GM19099 (cell line): Measurements from ENCODE around the gene CATSPER1.

ENCODE experiments used
- POLR2A ChIP-seq: IDR thresholded peaks from 3 replicates; pipeline ENCODE4 v1.6.1; 2011; ENCODE audit warnings: low read depth; ENCODE audit not compliant: insufficient read length; ENCODE audit errors: extremely low read depth

Gene CATSPER1

DNA sequence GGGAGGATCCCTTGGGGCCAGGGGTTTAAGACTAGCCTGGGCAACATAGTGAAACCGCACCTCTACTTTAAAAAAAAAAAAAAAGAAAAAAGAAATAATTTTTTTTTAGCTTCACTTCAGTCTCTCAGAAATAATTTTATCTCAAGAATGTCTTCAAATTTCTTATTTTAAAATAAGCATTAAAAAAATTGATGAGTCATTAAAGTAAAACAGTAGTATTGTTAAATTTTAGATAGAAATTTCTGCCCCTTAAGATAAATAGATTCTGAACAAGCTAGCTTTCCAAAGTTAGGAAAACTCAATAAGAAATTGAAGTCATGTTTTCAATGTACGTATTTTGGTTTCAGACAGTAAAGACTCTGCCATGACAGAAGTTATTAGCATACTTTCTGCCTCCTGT is 36.1 kb upstream of the CATSPER1 start:
- no peak for TF ChIP-seq POLR2A

DNA sequence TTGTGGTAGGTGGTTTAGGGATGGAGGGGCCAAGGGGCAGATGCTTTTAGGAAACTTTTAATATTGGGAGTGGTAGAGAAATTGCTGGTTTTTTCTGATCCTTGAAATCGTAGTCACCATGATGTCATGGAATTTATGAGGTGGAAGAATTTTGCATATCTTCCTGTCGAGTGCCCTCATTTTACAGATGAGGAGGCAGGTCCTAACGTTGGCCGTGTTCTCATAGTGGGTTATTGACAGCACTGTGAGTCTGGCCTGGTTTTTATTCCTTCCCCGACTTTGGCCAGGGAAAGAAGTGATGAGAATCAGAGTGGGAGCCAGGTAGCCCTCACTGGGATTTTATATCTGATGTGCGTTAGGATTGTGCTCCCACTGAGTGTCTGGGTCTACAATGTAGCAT is 35.0 kb upstream of the CATSPER1 start:
- no peak for TF ChIP-seq POLR2A

DNA sequence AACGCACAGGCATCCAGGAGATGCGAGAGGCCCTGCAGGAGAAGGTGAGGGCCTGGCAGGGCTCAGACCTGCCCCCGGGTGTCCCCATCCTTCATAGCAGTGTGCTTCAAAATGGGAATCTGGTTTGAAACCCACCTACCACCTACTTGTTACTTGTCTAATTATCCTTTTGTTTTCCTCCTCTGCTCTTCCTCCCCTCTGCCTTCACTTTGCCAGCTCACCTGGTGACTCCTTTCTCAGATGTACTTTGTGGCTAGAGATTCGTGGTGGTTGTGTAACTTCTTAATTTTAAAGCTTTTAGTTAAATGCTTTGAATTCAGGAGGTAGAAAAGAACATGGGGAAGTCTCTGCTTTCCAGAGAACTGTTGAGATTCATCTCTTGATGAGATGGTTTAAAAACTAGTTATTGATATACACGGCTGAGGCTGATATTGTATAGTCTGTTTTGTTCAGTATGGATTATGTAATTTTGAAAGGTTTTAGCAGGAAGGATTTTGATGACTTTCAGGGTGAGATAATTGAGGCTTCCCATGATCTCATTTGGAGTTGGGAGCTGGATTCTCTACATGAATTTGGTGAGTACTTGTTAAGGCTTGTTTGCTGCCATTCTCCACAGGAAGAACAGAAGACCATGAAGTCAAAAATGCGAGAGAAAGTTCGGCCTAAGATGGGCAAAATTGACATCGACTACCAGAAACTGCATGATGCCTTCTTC is 33.8 kb upstream of the CATSPER1 start:
- no peak for TF ChIP-seq POLR2A

DNA sequence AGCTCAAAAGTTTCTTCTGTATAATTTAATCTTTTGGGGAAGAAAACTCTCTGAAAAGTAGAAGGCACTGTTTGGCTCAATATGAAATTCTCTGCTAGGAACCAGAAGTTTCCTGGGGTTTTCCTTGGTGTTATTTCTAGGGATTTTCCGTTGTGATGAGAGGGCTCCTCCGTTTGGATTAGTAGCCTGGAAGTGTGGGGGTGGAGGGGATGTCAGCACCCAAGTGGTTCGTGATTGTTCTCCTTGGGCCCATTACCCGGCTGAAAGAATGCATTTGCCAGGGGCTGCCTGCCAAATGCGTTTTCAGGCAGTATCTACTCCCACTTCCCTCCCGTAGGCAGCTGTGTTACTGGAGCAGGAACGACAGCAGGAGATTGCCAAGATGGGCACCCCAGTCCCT is 30.2 kb upstream of the CATSPER1 start:
- TF ChIP-seq POLR2A: no peak

DNA sequence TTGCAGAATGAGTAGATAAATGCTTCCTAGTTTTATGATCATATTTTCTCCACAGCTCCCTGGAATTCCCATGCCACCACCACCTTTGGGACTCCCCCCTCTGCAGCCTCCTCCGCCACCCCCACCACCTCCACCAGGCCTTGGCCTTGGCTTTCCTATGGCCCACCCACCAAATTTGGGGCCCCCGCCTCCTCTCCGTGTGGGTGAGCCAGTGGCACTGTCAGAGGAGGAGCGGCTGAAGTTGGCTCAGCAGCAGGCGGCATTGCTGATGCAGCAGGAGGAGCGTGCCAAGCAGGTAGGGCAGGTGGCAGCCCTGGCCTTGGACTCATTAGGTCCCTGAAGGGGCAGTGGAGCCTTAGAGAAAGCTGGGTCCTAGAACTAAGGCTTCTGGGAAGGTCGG is 28.7 kb upstream of the CATSPER1 start:
- TF ChIP-seq POLR2A: no peak

DNA sequence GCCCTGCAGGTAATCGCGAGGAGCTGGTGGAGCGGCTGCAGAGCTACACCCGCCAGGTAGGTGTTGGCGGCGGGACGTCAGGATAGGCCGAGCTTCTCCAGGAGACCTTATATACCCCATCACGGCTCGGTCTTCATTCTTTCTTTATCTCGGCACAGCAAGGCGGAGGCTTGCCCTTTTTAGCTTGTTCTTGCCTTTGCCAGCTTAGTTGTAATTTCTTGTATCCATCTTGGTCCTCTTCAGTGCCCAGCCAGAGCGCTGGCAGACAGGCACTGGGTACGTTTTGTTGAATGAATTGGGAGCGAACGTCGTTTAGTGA is 26.3 kb upstream of the CATSPER1 start:
- no peak for TF ChIP-seq POLR2A

DNA sequence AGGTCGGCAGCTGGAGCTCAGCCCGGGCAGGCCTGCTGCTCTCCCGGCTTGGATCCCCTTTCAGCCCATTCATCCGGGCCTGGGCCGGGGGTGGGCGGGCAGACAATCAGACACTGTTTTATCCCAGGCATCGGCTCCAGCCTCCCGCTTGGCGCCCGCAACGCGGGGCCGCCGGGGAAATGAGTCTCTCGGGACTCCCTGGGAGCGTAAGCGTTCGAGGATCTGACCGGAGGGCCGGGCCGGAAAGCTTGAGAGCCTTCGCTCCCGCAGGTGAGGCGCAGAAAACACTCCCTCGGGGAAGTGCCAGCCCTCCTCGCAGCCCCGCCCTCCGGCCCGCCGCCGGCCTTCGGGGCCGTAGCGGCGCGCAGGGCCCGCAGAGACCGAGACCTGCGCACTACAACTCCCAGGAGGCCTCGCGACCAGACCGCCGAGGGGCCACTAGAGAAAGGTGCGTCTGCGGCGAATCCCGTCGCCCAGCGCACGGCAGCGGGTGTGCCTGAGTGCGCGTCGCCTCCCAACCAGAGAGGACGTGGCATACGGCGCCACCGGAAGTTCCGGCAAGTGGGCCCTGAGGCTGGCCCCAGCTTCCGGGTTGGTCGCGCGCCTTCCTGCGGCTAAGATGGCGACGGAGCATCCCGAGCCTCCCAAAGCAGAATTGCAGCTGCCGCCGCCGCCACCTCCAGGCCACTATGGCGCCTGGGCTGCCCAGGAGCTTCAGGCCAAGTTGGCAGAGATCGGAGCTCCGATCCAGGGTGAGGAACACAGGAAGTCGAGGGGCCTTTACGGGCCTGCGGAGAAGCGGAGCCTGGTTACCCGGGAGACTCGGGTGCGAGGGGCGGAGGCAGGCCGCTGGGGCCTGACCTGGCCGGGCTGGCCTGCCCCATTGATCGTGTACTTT is 25.7 kb upstream of the CATSPER1 start, which contains the start of gene SF3B2:
TSS of gene SF3B2 (plus strand) at position 599 of the 898 bp plus-strand sequence. CDS start at position 620, 21 bp downstream.
- peak; percentile 84 for TF ChIP-seq POLR2A

DNA sequence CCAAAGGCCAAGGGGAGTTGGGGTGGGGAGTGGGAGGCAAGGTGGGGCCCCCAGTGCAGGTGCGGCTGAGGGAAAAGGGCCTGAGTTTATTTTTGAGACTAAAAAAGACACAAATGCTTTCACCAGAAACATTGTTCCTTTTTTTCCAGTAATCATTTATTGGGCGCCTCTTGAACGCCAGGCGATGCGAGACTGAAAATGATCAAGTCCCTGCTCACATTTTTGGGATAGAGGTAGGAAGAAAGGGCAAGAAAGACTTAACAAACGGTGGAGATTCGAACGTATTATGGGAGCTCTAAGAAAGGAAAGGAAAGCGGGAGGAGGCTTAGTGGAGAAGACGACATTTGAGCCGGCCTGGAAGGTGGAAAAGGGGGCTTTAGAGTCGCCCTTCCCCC is 25.1 kb upstream of the CATSPER1 start:
- no peak for TF ChIP-seq POLR2A

DNA sequence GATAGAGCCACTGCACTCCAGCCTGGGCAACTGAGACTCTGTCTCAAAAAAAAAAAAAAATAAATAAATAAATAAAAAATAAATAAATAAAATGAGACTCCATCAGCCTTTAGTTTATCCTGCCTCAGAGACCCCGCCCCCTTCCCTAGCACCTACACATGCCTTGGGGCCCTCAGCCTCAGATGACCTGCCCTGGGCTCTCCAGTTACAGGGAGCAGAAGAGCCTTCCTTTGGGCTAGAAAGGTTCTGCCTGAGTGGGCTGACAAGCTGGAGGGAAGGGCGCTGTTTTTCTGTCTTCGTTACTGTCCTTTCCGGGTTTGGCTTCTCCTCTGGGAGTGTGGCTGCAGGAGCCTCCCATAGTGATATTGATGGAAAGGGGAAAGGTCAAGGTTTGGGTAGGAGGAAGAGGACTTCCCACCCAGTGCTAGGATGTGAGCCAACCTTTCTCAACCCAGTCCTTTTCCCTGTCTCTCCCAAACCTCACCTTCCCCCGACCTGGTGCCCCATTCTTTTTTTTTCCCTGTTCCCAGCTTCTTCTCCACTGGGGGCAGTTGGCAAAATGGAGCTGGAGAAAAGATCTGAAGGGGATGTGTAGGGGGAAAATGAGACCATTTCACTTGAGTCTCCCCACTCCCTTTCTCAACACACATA is 24.4 kb upstream of the CATSPER1 start:
- no peak for TF ChIP-seq POLR2A

DNA sequence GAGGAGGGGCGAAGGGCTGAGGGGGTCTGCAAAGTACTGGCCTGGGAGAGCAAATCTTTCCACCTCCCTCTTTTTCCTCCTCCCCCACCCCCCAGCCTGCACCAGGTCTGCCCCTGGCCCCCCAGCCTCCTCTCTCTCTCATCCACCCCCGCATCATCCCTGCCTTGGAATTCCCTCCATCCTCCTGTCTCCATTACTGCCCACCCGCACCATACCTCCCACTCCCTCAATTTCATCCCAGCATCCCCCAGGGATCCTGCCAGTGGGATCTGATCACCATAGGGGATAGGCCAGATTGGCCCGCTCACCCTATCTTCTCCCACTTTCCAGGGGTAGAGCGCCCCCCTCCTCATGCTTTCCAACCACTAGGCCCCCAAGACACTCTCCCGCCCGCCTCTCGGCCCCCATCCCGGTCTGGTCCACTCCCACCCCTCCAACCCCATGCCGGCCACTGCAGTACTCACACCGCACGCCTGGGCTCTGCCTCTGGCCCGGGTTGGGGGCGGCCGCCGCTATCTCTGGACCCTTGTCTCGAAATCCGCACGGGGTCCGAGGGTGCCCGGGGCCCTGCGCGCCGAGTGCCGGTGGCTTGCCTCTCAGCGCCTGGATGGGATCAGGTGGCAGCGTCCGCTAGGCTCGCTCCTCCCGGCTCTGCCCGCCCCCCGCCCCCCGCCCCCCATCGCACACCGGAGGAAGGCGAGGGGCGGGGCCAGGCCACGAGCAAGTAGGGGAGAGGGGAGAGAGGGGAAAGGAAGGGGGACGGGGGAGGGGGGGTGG is 22.5 kb upstream of the CATSPER1 start, which contains the start of gene GAL3ST3:
TSS of gene GAL3ST3 (minus strand) at position 615 of the 777 bp plus-strand sequence. CDS start 3,746 bp downstream, outside the sequence.
- no peak for TF ChIP-seq POLR2A

DNA sequence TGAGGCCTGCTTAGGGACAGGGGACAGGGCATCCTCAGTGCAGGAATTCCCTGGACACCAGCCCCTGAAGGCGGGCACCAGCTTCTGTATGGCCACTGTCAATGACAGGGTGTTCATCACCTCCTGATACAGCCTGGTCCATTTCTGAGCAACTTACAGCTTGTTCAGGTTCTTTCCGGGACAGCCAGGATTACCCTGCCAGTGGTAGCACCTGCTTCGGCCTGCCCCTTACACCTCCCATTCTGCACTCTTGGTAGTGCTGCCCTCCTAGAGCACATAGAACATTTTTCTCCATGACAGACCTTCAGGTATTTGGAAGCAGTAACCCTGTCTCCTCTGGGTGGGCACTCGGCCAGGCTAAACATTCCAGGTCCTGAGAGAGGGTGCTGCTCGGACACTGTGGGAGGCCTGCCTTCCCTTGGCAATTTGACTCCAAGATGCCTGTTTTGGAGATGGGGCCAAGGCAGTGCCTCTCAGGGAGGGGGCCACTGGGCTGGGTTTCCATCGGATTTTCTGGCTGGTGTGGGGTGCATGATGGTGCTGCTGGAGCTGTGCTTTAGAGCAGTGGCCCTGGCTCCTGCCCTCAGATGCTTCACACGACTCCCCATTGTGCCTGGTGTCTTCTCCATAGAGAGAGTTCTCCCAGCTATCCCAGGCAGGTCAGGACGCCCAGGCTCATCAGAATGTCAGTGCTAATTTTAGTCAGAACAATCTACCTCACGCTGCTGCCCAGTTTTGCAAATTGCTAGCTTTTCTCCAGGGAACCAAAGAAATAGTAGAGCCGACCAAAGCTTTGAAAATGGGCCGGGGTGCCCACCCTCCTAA is 21.5 kb upstream of the CATSPER1 start:
- no peak for TF ChIP-seq POLR2A

DNA sequence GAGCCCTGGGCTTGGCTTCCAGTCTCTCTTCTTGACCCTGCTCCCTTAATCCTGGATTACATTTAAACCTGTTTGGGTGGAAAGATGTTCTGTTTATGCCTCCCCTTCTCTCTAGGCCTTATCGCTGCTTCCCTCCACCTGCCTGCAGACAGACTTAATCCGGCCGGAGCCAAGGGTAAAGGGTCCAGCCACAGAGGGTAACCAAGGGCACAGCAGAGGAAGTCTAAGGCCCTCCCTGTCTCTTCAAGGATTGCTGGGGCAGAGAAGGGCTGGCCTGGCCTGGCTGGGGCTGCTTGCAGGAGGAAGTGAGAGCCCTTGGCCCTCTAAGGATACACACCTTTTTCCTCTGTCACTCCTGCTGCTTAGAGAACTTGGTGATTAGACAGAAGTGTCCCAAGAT is 20.6 kb upstream of the CATSPER1 start:
- no peak for TF ChIP-seq POLR2A

DNA sequence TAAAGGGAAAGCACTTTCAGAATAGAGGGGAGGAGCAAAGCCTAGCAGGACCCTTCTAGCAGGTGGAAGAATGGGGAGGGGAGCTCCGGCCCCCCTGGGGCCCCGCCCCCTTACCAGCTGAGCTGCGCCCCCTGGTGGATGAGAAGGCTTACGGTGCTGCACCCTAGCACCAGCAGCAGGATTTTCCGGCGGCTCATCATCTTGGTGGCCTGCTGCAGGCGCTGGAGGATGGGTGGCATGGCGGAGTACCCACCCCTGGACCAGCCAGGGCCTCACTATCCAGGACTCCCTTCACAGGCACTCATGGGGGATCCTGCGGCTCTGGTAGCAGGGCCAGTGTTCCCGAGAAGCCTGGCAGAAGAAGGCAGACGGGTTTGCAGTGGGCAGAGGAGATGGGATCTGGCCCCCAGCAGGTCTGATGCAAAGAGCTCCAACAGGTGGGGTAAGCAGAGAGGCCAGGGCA is 18.9 kb upstream of the CATSPER1 start:
- no peak for TF ChIP-seq POLR2A

DNA sequence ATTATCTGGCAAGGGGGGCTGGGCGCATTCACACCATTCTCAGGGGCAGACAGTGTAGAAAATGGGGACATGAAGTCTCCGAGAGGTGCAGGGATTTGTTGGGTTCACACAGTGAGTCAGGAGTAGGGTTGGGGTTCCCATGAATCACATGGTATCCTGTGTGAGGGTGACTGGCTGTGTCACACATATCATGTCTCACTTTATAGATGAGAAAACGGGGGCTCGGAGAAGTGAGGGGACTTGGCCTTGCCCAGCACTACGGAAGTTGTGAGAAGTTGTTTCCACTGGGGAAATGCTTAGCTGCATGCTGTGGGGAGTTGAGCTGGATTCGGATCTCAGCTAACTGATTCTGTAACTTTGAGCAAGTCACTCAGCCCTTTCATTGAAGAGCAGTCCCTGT is 18.5 kb upstream of the CATSPER1 start:
- TF ChIP-seq POLR2A: no peak
